Prostate gland (tissue), 2 donors: ENCODE data around the gene SLCO3A1.

ENCODE experiments used
- CTCF ChIP-seq, 4 experiments: fragments of 200-600 bp in 2 of 4; fragments of 450-650 bp in 2 of 4; sonication (generic) in 2 of 4; IDR thresholded peaks; 1 replicate in 3 of 4; 2 replicates in 1 of 4; pipeline ENCODE4 v1.5.1; 2016 to 2019; ENCODE audit warnings: antibody characterized with exemption in 4 of 4, mild to moderate bottlenecking in 2 of 4, moderate library complexity in 2 of 4
- POLR2AphosphoS5 ChIP-seq: sonication (generic); formaldehyde crosslinking; IDR thresholded peaks from one replicate; pipeline ENCODE4 v1.6.1; 2017; ENCODE audit warnings: antibody characterized with exemption

GRCh38 chr15:91887921-91888373, 34.4 kb downstream of the SLCO3A1 start:
- TF ChIP-seq POLR2AphosphoS5 (no peak), CTCF (IDR thresholded peaks at IDR 0.05) (no peak)
